B cell (primary cell): ENCODE results near the gene LRIG1. TPM values are rescaled to one million over a fixed set of nuclear protein-coding genes. Genes with fewer than 3 reads are reported as not detected.

Experiments used
- ATAC-seq: fragments of 200-7000 bp; cut with Tn5 transposase; one replicate; pipeline ENCODE4 v1.10.0; 2021; ENCODE audit warnings: low read depth, mild to moderate bottlenecking, moderate number of reproducible peaks, moderate library complexity
- CTCF ChIA-PET: fragments of 350-600 bp; sonication (Branson Sonifier 250); formaldehyde crosslinking; loops from one replicate; lab custom pipeline; 2021; ENCODE audit warnings: antibody characterized with exemption, inconsistent platforms; lab: Charles Lee
- POLR2A ChIA-PET: fragments of 350-600 bp; sonication (Branson Sonifier 250); formaldehyde crosslinking; loops from one replicate; lab custom pipeline; 2021; ENCODE audit warnings: antibody characterized with exemption; lab: Charles Lee
- DNase-seq: peaks from one replicate; pipeline ENCODE4 v3.0.0; 2013
- H2AFZ ChIP-seq: 2 replicates; pipeline ENCODE4 v1.6.1; 2012; ENCODE audit warnings: mild to moderate bottlenecking, low read depth, low read length; ENCODE audit not compliant: insufficient read depth, poor library complexity, severe bottlenecking
- H3K27ac ChIP-seq, 2 donors: 1 replicate in 1 of 2; 2 replicates in 1 of 2; pipeline ENCODE4 v1.5.1; 2012 to 2013; ENCODE audit warnings: low read length in 2 of 2, mild to moderate bottlenecking in 2 of 2, moderate library complexity in 1 of 2
- H3K27me3 ChIP-seq, 4 experiments: fragments of 200-600 bp in 1 of 4; sonication (generic) in 1 of 4; replicated peaks in 1 of 4; 1 replicate in 2 of 4; 2 replicates in 2 of 4; pipeline versions ENCODE4 v1.6.1 to v1.7.0; 2013 to 2016; ENCODE audit warnings: low read length in 3 of 4, mild to moderate bottlenecking in 2 of 4, mixed read lengths in 1 of 4, moderate library complexity in 1 of 4; ENCODE audit not compliant: insufficient read depth in 4 of 4, control insufficient read depth in 3 of 4; ENCODE audit errors: control extremely low read depth in 1 of 4
- H3K36me3 ChIP-seq, 2 experiments: replicated peaks in 1 of 2; 1 replicate in 1 of 2; 2 replicates in 1 of 2; pipeline versions ENCODE4 v1.6.1 to v1.7.1; 2013; ENCODE audit warnings: low read length in 1 of 2; ENCODE audit not compliant: insufficient read depth in 2 of 2, control insufficient read depth in 1 of 2; ENCODE audit errors: control extremely low read depth in 1 of 2, extremely low read depth in 1 of 2
- H3K4me1 ChIP-seq, 2 donors: fragments of 200-600 bp in 1 of 2; sonication (generic) in 1 of 2; 1 replicate in 1 of 2; 2 replicates in 1 of 2; pipeline versions ENCODE4 v1.5.1 to v1.6.1; 2013 to 2017; ENCODE audit warnings: low read length in 2 of 2; ENCODE audit not compliant: control insufficient read depth in 2 of 2, insufficient read depth in 2 of 2
- H3K4me2 ChIP-seq: replicated peaks from 2 replicates; pipeline ENCODE3; 2012; ENCODE audit warnings: mild to moderate bottlenecking, low read depth, low read length; ENCODE audit not compliant: poor library complexity, severe bottlenecking
- H3K4me3 ChIP-seq, 5 experiments: fragments of 200-600 bp in 1 of 5; sonication (generic) in 1 of 5; 1 replicate in 3 of 5; 2 replicates in 2 of 5; pipeline versions ENCODE4 v1.5.1 to v1.7.0; 2011 to 2016; ENCODE audit warnings: low read length in 4 of 5, mild to moderate bottlenecking in 4 of 5, low read depth in 2 of 5, control low read depth in 1 of 5, moderate library complexity in 1 of 5; ENCODE audit not compliant: insufficient read depth in 1 of 5; ENCODE audit errors: control extremely low read depth in 1 of 5, extremely low read depth in 1 of 5
- H3K79me2 ChIP-seq: fragments of 200-600 bp; sonication (generic); one replicate; pipeline ENCODE4 v1.6.0; 2016; ENCODE audit warnings: low read length; ENCODE audit not compliant: control insufficient read depth, insufficient read depth
- H3K9ac ChIP-seq: fragments of 200-600 bp; sonication (generic); 2 replicates; pipeline ENCODE4 v1.6.1; 2017; ENCODE audit warnings: mild to moderate bottlenecking, low read length, moderate library complexity
- H3K9me3 ChIP-seq, 3 donors: one replicate each; pipeline versions ENCODE4 v1.6.1 to v1.7.1; 2013; ENCODE audit warnings: low read length in 2 of 3; ENCODE audit not compliant: control insufficient read depth in 2 of 3, insufficient read depth in 1 of 3; ENCODE audit errors: control extremely low read depth in 1 of 3
- H4K20me1 ChIP-seq: 2 replicates; pipeline ENCODE4 v1.6.0; 2012; ENCODE audit warnings: mild to moderate bottlenecking, low read length; ENCODE audit not compliant: insufficient read depth, control insufficient read depth, poor library complexity, severe bottlenecking
- H3K27ac Mint-ChIP-seq: one replicate; pipeline ENCODE4 v1.8.0; 2021; ENCODE audit warnings: mixed read lengths
- H3K27me3 Mint-ChIP-seq: one replicate; pipeline ENCODE4 v1.8.0; 2021; ENCODE audit warnings: mixed read lengths
- H3K4me1 Mint-ChIP-seq: one replicate; pipeline ENCODE4 v1.8.0; 2021; ENCODE audit warnings: mixed read lengths
- H3K4me3 Mint-ChIP-seq: one replicate; pipeline ENCODE4 v1.8.0; 2021; ENCODE audit warnings: mixed read lengths
- H3K9me3 Mint-ChIP-seq: one replicate; pipeline ENCODE4 v1.8.0; 2022; ENCODE audit warnings: mixed read lengths; ENCODE audit not compliant: insufficient read depth
- EZH2 ChIP-seq: IDR thresholded peaks from 2 replicates; pipeline ENCODE4 v1.6.1; 2012; ENCODE audit warnings: borderline replicate concordance, low read depth, mild to moderate bottlenecking, moderate library complexity, low read length; ENCODE audit not compliant: insufficient read depth, poor library complexity, severe bottlenecking
- WGBS: methylation state at CpG from one replicate; pipeline ENCODE4 v1.1.5; 2013; ENCODE audit warnings: missing lambda C conversion rate; ENCODE audit not compliant: insufficient coverage; 5-methylcytosine and 5-hydroxymethylcytosine counted together
- intact Hi-C: fragments of 100-400 bp; cut with micrococcal nuclease; formaldehyde crosslinking; loops from one replicate; pipeline ENCODE4 v1.10.0; 2022
- polyA plus RNA-seq: library from polyadenylated mRNA; depleted of rRNA; stranded (reverse); fragments of >200 nt; gene quantifications from 2 replicates; pipeline ENCODE4 v1.2.3, GENCODE V29; 2012
- total RNA-seq, 2 donors: library from RNA; stranded (reverse); fragments of 120-200 nt in 1 of 2; gene quantifications; 1 replicate in 1 of 2; 2 replicates in 1 of 2; pipeline versions ENCODE4 v1.2.3 to v1.2.4, GENCODE V29; 2013 to 2022
- TF ChIP-seq, protein P1 (sequence below): fragments of 200-600 bp; IDR thresholded peaks from one replicate; pipeline ENCODE4 v1.8.0; 2022; ENCODE audit warnings: antibody characterized with exemption, mild to moderate bottlenecking

Gene LRIG1
- total and polyA plus RNA-seq, 2 donors (not counting 1 experiment from before 2014, with no cell fraction given): 9.2 to 12.4 TPM

DNA sequence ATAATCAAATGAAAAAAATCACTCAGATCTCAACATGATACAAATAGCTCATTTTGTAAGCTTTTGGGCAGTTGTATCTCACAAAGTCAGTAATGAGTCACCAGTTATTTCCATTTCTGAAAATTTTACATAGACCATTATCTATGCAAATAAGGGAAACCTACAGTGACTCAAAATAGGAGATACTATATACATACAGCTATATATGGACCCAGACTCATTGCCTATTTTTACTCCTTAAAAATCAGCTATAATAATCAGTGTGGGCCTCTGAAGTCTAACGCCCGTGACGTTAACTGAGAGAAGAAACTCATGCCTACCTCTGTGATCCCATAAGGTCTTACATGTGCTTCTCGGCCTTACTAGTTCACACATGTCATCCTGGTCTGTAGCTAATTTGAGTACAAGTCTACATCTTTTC lies 31.6 kb downstream of the LRIG1 start:
- Histone ChIP-seq H3K27me3 (peaks cover 0 to 13% (median 5%) of the 10 kb centered on the region in 4 experiments), H3K79me2 (peaks cover 24% of the 10 kb centered on the region), H2AFZ (no peak overlapping the region), H3K27ac (no peak overlapping the region), H3K9me3 (no peaks in the 10 kb centered on the region), H3K9ac (no peak overlapping the region), H3K36me3 (no peaks in the 10 kb centered on the region), H3K4me2 (no peak overlapping the region), H4K20me1 (no peaks in the 10 kb centered on the region), H3K4me1 (peaks cover 12 to 22% of the 10 kb centered on the region in 2 donors), H3K4me3 (no peak overlapping the region)
- H3K9me3 Mint-ChIP-seq: no peaks in the 10 kb centered on the region
- peaks cover 43% of the 10 kb centered on the region for H3K4me1 Mint-ChIP-seq
- 37% methylated on average over 3 of the region's 4 CpGs for WGBS
- H3K4me3 Mint-ChIP-seq: no peak overlapping the region
- peaks cover 28% of the 10 kb centered on the region for H3K27me3 Mint-ChIP-seq
- no peak for ATAC-seq
- DNase-seq: no peak
- ChIA-PET CTCF (interaction anchor here (1.5 kb wide), 1 partner anchor 22 kb away, joined by 3 read pairs; no protein-coding TSS in a partner anchor), POLR2A (no interaction called here)
- TF ChIP-seq, protein P1, sequence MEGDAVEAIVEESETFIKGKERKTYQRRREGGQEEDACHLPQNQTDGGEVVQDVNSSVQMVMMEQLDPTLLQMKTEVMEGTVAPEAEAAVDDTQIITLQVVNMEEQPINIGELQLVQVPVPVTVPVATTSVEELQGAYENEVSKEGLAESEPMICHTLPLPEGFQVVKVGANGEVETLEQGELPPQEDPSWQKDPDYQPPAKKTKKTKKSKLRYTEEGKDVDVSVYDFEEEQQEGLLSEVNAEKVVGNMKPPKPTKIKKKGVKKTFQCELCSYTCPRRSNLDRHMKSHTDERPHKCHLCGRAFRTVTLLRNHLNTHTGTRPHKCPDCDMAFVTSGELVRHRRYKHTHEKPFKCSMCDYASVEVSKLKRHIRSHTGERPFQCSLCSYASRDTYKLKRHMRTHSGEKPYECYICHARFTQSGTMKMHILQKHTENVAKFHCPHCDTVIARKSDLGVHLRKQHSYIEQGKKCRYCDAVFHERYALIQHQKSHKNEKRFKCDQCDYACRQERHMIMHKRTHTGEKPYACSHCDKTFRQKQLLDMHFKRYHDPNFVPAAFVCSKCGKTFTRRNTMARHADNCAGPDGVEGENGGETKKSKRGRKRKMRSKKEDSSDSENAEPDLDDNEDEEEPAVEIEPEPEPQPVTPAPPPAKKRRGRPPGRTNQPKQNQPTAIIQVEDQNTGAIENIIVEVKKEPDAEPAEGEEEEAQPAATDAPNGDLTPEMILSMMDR: no peak
- TF ChIP-seq EZH2: no peak
- intact Hi-C loops: no loop called here
- H3K27ac Mint-ChIP-seq: no peak overlapping the region

DNA sequence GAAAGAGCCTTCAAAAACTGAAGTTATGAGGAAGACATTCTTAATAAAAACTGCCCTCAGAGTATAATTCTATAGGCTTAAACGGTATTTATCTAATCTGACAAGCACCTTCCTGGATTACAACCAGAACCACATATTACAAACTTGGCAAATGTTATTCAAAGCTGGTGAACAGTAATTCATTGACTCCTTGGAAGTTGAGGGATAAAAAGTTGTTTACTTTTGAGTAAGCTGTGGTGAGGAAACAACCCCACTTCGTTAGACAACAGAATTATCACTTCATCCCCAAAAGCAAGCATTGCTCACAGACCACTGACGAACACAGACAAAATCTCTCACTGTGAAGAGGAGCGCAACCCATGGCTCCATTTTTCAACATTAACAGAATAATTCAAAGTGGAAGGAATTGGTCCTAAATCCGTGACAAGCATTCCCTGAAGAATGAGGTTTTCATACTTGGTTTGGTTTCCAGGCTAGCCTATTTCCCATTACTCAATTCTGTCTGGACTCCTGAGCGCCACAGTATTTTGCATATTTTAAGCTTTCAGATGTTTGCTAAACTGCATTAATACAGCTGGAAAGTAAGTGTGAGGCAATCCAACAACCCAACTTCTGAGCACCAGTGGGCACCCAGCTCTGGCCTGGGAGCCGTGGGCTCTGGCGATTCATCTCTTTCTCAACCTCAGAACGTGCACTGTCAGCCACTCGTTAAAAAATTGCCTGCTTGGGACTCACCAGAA lies 32.7 kb downstream of the LRIG1 start:
- Mint-ChIP-seq H3K4me3 (no peak overlapping the region), H3K4me1 (peaks cover 33% of the 10 kb centered on the region), H3K27ac (no peak overlapping the region), H3K9me3 (no peaks in the 10 kb centered on the region), H3K27me3 (peaks cover 28% of the 10 kb centered on the region)
- Histone ChIP-seq H3K9ac (no peak overlapping the region), H3K79me2 (peaks cover 24% of the 10 kb centered on the region), H3K4me3 (no peak overlapping the region), H3K27me3 (peaks cover 0 to 13% (median 5%) of the 10 kb centered on the region in 4 experiments), H4K20me1 (no peaks in the 10 kb centered on the region), H3K4me2 (no peak overlapping the region), H2AFZ (no peak overlapping the region), H3K36me3 (no peaks in the 10 kb centered on the region), H3K9me3 (no peaks in the 10 kb centered on the region), H3K27ac (no peak overlapping the region), H3K4me1 (peaks cover 10 to 18% of the 10 kb centered on the region in 2 donors)
- ChIA-PET CTCF (interaction anchor here (1.5 kb wide), 1 partner anchor 23 kb away, joined by 3 read pairs; no protein-coding TSS in a partner anchor), POLR2A (interaction anchor here (1.5 kb wide), 1 partner anchor 14 kb away, joined by 3 read pairs; no protein-coding TSS in a partner anchor)
- intact Hi-C loops: no loop called here
- no peak for ATAC-seq
- TF ChIP-seq, protein P1: no peak
- no peak for TF ChIP-seq EZH2
- WGBS: 77% methylated on average over 6 of the region's 10 CpGs
- DNase-seq: no peak
